ENCODE data around the gene PLEKHG7.

The PLEKHG7 gene

GRCh38 chr12:92673756-92674155 is 29.0 kb upstream of the PLEKHG7 start:
- no peak for TF ChIP-seq POU2F2 (IDR thresholded peaks at IDR 0.05; ENCODE audit: low read depth, low read length)
- TF ChIP-seq SPI1 (IDR thresholded peaks at IDR 0.05; ENCODE audit: low read depth, low read length) = no peak
- no peak for TF ChIP-seq POLR2A (IDR thresholded peaks at IDR 0.05; ENCODE audit: low read depth, low read length)
- no peak for TF ChIP-seq TAF1 (IDR thresholded peaks at IDR 0.05; ENCODE audit: low read depth, low read length)
- TF ChIP-seq PAX5 (IDR thresholded peaks at IDR 0.05; ENCODE audit: insufficient read depth, low read length, severe bottlenecking) = no peak
- TF ChIP-seq POLR2AphosphoS5 (IDR thresholded peaks at IDR 0.05; ENCODE audit: low read depth, low read length) = no peak
- FAIRE-seq (no peak), DNase-seq (ENCODE audit: insufficient read length, low spot score) (no peak)

- DNase-seq (ENCODE audit: insufficient read length, low spot score) (no peak), FAIRE-seq (no peak)
- TF ChIP-seq TAF1 (IDR thresholded peaks at IDR 0.05; ENCODE audit: low read depth, low read length) (no peak), POLR2A (IDR thresholded peaks at IDR 0.05; ENCODE audit: low read depth, low read length) (no peak), POU2F2 (IDR thresholded peaks at IDR 0.05; ENCODE audit: low read depth, low read length) (no peak), SPI1 (IDR thresholded peaks at IDR 0.05; ENCODE audit: low read depth, low read length) (no peak), PAX5 (IDR thresholded peaks at IDR 0.05; ENCODE audit: insufficient read depth, low read length, severe bottlenecking) (no peak), POLR2AphosphoS5 (IDR thresholded peaks at IDR 0.05; ENCODE audit: low read depth, low read length) (no peak)
Observed at GRCh38 chr12:92674500-92674899, 28.3 kb upstream of the PLEKHG7 start.

DNA sequence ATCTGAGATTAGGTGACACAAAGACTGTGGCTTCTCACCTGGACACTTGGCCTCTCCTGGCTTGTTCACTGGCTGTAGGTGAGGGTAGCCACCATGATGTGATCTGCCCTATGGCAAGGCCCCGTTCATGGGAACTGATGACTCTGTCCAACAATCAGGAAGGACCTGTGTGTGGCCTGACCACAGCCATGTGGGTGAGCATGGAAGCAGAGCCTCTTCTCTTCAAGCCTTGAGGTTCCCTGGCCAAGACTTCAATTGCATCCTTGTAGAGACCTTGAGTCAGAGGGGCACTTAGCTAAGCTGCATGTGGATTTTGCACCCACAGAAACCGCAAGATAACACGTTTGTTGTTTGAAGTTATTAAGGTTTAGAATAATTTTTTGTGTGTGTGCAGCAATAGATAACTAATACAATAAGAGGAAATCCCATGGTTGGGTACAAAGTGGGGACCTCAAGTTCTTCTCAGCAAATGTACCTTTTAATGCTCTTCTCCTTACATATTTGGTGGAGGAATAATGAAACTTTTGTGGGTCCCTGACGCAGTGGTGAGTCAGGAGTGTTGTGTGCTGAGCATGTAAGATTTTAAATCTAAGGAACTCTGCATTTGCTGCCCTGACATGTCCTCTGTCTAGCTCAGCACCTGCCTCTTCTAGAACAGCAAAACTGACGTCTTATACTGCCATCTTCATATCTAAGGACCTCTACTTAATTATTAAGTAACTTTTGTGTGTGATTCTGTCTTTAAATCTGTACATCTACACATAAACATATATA is 27.5 kb upstream of the PLEKHG7 start:
- TF ChIP-seq SPI1 (IDR thresholded peaks at IDR 0.05; ENCODE audit: low read depth, low read length) (no peak), POLR2AphosphoS5 (IDR thresholded peaks at IDR 0.05; ENCODE audit: low read depth, low read length) (no peak), POLR2A (IDR thresholded peaks at IDR 0.05; ENCODE audit: low read depth, low read length) (no peak), PAX5 (IDR thresholded peaks at IDR 0.05; ENCODE audit: insufficient read depth, low read length, severe bottlenecking) (no peak), POU2F2 (IDR thresholded peaks at IDR 0.05; ENCODE audit: low read depth, low read length) (no peak), TAF1 (IDR thresholded peaks at IDR 0.05; ENCODE audit: low read depth, low read length) (no peak)
- no peak for DNase-seq (ENCODE audit: insufficient read length, low spot score)
- FAIRE-seq = no peak

DNA sequence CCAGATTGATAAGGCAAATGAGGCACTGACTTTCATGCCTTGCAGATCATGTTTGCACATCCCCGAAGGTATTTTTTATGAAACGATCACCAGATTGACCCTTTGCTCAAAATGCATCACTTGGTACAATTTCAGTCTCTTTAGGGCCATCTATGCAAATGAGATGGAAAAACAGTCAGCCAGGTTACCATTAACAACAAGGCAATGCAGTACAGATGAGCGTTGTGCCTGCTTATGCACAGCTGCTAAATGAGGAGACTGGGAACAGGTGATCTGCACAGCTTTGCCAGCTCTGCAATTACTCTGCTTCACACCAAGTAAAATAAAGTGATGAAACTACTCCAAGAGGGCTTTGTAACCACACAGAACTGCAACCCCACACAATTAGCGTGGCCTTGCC is 26.1 kb upstream of the PLEKHG7 start:
- TF ChIP-seq PAX5 (IDR thresholded peaks at IDR 0.05; ENCODE audit: insufficient read depth, low read length, severe bottlenecking) (no peak), POU2F2 (IDR thresholded peaks at IDR 0.05; ENCODE audit: low read depth, low read length) (no peak), SPI1 (IDR thresholded peaks at IDR 0.05; ENCODE audit: low read depth, low read length) (no peak), TAF1 (IDR thresholded peaks at IDR 0.05; ENCODE audit: low read depth, low read length) (no peak), POLR2A (IDR thresholded peaks at IDR 0.05; ENCODE audit: low read depth, low read length) (no peak), POLR2AphosphoS5 (IDR thresholded peaks at IDR 0.05; ENCODE audit: low read depth, low read length) (no peak)
- no peak for FAIRE-seq
- DNase-seq (ENCODE audit: insufficient read length, low spot score) = no peak

GRCh38 chr12:92690601-92691000 is 12.2 kb upstream of the PLEKHG7 start:
- FAIRE-seq (no peak), DNase-seq (ENCODE audit: insufficient read length, low spot score) (no peak)
- TF ChIP-seq POLR2A (IDR thresholded peaks at IDR 0.05; ENCODE audit: low read depth, low read length) (no peak), POU2F2 (IDR thresholded peaks at IDR 0.05; ENCODE audit: low read depth, low read length) (no peak), SPI1 (IDR thresholded peaks at IDR 0.05; ENCODE audit: low read depth, low read length) (no peak)

DNA sequence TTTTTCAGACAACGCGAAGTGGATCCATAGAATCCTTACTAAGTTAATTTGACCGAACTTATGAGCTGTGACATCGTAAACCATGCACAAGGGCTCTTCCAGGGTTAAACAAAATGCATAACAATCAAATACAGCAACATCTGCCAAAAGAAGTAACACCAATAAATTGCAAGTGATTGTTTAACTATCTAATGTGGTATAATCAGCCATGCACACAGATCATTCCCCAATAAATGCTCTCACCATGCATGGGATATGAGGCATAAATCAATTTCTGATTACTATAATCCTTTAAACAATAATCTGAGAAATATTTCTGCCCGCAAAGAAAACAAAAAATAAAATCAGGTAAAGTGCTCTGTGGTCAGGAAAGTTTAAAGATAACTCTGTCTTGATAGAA is 7.7 kb upstream of the PLEKHG7 start:
- TF ChIP-seq SPI1 (IDR thresholded peaks at IDR 0.05; ENCODE audit: low read depth, low read length) (no peak), POLR2A (IDR thresholded peaks at IDR 0.05; ENCODE audit: low read depth, low read length) (no peak), TAF1 (IDR thresholded peaks at IDR 0.05; ENCODE audit: low read depth, low read length) (no peak), POU2F2 (IDR thresholded peaks at IDR 0.05; ENCODE audit: low read depth, low read length) (no peak), POLR2AphosphoS5 (IDR thresholded peaks at IDR 0.05; ENCODE audit: low read depth, low read length) (no peak), PAX5 (IDR thresholded peaks at IDR 0.05; ENCODE audit: insufficient read depth, low read length, severe bottlenecking) (no peak)
- FAIRE-seq = no peak

DNA sequence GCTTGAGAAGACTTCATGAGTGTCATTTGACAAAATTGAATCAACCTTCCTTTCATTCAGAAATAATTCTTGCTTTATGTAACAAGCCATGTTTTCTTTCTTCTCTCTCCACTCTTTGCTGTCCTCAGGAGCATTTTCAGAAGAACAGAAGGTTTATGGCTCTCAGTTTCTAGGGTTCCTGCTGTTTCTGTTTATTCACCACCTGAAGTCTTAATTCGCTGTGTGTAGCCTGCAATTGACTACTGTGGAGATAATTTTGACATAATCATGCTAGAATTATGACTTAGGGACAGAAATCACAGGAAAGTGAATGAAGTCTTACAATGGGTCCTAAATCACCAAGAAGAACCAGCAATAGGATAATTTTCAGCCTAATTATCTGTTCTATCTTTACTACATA is 7.2 kb upstream of the PLEKHG7 start:
- no peak for TF ChIP-seq SPI1 (IDR thresholded peaks at IDR 0.05; ENCODE audit: low read depth, low read length)
- TF ChIP-seq PAX5 (IDR thresholded peaks at IDR 0.05; ENCODE audit: insufficient read depth, low read length, severe bottlenecking) = no peak
- no peak for TF ChIP-seq POLR2A (IDR thresholded peaks at IDR 0.05; ENCODE audit: low read depth, low read length)
- no peak for TF ChIP-seq POU2F2 (IDR thresholded peaks at IDR 0.05; ENCODE audit: low read depth, low read length)
- TF ChIP-seq TAF1 (IDR thresholded peaks at IDR 0.05; ENCODE audit: low read depth, low read length) = no peak
- TF ChIP-seq POLR2AphosphoS5 (IDR thresholded peaks at IDR 0.05; ENCODE audit: low read depth, low read length) = no peak
- no peak for FAIRE-seq
- DNase-seq (ENCODE audit: insufficient read length, low spot score) = no peak

More for the DNA sequence above, 7.7 kb upstream of the PLEKHG7 start:
- no peak for DNase-seq (ENCODE audit: insufficient read length, low spot score)

DNA sequence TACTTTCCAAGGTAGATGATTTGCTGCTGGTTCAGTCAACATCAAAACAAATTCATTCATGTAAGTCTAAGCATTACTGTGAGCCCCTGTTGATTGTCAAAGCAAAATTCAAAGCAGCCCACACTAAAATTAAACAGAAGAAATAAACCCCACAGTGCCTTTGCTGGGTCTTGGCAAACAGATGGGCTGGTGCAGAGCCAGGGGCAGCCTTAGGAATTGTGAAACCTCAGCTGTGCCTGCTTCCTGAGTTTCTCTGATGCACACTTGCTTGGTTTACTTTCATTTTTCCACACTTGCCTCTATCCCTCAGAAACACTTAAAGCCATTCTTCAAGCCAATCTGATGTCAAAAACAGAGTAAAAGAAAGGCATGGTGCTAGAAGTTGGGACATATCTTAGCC is 6.6 kb upstream of the PLEKHG7 start:
- no peak for FAIRE-seq
- no peak for DNase-seq (ENCODE audit: insufficient read length, low spot score)

GRCh38 chr12:92698474-92698873 is 4.3 kb upstream of the PLEKHG7 start:
- TF ChIP-seq POLR2AphosphoS5 (IDR thresholded peaks at IDR 0.05; ENCODE audit: low read depth, low read length) = no peak
- TF ChIP-seq SPI1 (IDR thresholded peaks at IDR 0.05; ENCODE audit: low read depth, low read length) = no peak
- DNase-seq (ENCODE audit: insufficient read length, low spot score) (no peak), FAIRE-seq (no peak)

More for the DNA sequence above, 6.6 kb upstream of the PLEKHG7 start:
- TF ChIP-seq SPI1 (IDR thresholded peaks at IDR 0.05; ENCODE audit: low read depth, low read length) (no peak), TAF1 (IDR thresholded peaks at IDR 0.05; ENCODE audit: low read depth, low read length) (no peak), PAX5 (IDR thresholded peaks at IDR 0.05; ENCODE audit: insufficient read depth, low read length, severe bottlenecking) (no peak), POLR2A (IDR thresholded peaks at IDR 0.05; ENCODE audit: low read depth, low read length) (no peak), POU2F2 (IDR thresholded peaks at IDR 0.05; ENCODE audit: low read depth, low read length) (no peak), POLR2AphosphoS5 (IDR thresholded peaks at IDR 0.05; ENCODE audit: low read depth, low read length) (no peak)

GRCh38 chr12:92701441-92701840 is 1.3 kb upstream of the PLEKHG7 start:
- no peak for TF ChIP-seq PAX5 (IDR thresholded peaks at IDR 0.05; ENCODE audit: insufficient read depth, low read length, severe bottlenecking)
- no peak for TF ChIP-seq POU2F2 (IDR thresholded peaks at IDR 0.05; ENCODE audit: low read depth, low read length)
- TF ChIP-seq SPI1 (IDR thresholded peaks at IDR 0.05; ENCODE audit: low read depth, low read length) = no peak
- no peak for TF ChIP-seq POLR2AphosphoS5 (IDR thresholded peaks at IDR 0.05; ENCODE audit: low read depth, low read length)
- no peak for TF ChIP-seq POLR2A (IDR thresholded peaks at IDR 0.05; ENCODE audit: low read depth, low read length)
- TF ChIP-seq TAF1 (IDR thresholded peaks at IDR 0.05; ENCODE audit: low read depth, low read length) = no peak
- FAIRE-seq = no peak
- no peak for DNase-seq (ENCODE audit: insufficient read length, low spot score)

Data from GM12891 (cell line).